Muscle of arm (tissue), 12 donors: ENCODE results near the gene OSTC. TPM values are rescaled to one million over a fixed set of nuclear protein-coding genes. Genes with fewer than 3 reads are reported as not detected.

Experiments
- DNase-seq: peaks from one replicate; pipeline ENCODE4 v3.0.0-alpha.2; 2013
- polyA plus RNA-seq, 12 donors: library from polyadenylated mRNA; unstranded; fragments of 120-200 nt; gene quantifications; one replicate each; pipeline ENCODE4 v1.2.1, GENCODE V29; 2013; ENCODE audit not compliant: insufficient read length in 12 of 12

OSTC gene
- polyA plus RNA-seq, 12 donors: 120 to 325 (median 184) TPM; not detected in 1

DNA sequence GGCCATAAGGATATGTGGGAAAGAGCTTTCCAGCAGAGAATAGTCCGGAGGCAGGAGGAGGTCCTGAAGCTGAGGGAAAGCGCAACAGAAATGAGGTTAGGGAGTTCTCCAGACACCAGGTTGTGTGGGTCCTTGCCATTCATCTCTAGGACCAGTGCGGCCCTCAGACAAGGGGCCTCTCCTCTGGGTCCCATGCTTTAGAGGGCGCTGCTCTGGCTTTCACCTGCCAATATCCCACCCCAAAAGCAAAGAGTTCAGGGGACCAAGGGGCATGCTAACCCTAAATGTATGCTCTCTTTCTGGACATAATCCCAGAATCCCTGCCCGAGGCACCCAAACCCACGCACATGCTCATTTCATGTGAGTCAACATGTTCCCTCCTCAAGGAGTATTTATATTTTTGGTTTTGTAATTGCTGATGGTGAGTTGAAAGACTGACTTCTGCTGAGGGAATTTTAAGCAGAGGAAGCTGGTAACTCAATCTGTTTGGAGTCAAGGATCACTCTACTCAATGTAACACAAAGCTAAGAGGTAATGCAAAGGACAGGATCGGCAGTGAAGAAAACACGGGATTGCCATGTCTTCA is 15.2 kb upstream of the OSTC start:
- no peak for DNase-seq

DNA sequence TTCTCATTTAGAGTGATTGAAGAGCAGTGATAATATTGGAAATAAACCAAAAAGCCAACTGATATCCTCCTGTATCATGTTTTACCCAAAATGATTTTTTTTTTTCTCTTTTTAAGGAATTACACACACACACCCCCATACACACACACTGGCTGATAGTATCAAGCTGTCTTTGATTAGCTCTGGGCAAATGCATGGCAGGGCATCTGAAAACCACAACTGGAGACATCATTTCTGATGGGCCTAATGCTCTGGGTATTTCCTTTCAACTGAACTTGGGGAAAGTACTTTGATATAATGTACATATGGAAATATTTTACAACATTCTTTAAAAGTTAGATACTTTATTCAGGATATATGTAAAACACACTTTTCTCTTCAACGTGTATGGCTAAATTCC is 14.2 kb upstream of the OSTC start:
- DNase-seq: no peak

DNA sequence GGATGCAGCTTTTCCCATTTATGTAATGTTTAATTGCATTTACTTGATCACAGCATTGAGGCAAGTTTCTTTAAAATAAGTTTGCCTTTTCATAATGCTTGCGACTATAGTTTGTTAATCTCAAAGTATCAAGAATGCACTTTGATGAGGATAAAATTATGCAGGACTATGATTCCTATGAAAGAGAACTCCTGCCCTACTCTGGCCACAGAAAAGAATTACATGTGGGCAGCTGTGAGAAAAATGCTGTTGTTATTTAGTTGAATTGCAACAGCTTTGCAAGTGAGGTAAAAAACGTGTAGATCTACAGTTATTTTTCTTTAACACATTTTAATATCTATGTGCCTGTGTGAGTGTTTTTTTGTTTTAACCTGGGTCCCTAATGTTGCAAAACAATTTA is 12.5 kb upstream of the OSTC start:
- no peak for DNase-seq

DNA sequence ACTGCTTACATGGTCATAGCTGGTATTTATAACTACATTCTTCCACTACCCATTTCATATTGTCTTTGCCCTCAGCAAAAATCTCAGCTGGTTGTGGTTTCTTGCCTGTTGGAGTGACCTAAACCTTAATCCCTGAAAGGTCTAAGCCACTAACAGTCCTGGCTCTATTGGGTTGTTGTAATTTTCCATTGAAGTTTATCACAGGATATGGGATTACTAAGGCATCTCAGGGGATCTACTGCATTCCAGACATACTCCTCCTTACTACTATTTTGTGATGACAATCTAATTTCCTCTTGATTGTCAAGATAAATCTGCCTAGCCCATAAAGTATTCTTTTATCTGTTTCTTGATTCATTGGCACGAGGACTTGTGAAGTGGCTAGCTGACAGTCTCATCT is 6.2 kb upstream of the OSTC start:
- no peak for DNase-seq

DNA sequence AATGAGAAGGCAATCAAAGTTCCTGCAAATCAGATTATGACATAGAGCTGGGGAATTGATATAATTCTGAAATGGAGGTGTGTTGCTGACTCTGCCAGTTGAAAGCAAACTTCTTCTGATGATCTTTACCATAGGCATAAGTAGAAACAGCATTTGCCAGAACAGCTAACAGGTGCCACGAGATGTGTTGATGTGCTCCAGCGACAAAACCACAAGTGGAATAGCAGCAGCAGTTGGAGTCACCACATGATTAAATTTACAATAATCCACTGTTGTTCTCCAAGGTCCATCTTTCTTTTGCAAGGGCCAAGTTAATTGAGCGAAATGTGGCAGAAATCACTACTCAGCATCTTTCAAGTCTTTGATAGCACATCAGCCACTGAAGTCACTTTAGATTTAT is 3.7 kb upstream of the OSTC start:
- DNase-seq: no peak

DNA sequence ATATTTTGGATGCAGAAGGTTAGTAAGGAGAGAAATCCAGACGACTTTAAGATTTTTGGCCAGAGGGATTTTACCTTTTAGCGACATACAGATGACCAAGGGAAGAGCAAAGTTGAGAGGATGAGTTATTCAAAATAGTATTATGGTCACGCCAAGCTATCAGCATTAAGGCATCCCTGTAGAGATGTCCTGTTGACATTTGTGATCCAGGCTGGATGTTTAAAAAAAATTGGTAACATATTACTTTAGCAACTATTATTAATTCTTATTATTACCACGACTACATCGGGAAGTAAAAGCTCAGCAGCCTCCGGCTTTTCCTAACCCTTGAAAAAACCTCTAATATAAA is 562 bp upstream of the OSTC start:
- DNase-seq: no peak

DNA sequence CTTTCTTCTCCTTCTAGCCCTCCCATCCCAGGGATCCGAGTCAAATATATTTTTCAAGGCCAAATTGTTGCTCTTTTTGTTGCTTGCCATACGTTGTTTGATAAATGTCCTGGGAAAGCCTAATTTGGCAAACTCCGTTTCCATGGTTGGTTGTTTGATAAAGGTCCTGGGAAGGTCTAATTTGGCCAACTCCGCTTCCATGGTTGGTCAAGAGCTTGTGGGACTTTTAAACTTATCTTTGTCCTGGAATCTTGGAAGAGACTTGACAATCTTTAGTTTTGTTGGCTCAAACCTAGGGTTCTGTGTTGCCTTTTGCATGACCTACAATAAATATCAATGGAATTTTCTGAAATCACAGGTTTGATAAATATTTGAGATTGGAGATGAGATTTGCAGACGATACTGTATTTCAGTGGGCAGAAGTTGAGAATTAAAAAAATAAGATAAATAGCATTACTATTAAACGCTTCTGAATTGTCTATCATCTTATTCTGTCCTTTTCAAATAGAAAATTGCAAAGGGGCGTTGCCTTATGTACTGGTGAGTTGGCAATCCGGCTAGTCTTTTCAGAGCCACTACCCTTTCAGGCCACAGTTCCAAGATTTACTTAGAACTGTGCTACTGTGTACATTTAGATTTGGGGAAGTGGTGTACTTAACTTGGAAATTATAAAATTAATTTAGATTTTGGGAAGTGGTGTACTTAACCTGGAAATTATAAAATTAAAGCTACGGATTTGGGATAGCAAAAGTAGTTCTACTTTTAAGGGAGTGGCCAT is 804 bp downstream of the OSTC start:
- peak; percentile 10 for DNase-seq

DNA sequence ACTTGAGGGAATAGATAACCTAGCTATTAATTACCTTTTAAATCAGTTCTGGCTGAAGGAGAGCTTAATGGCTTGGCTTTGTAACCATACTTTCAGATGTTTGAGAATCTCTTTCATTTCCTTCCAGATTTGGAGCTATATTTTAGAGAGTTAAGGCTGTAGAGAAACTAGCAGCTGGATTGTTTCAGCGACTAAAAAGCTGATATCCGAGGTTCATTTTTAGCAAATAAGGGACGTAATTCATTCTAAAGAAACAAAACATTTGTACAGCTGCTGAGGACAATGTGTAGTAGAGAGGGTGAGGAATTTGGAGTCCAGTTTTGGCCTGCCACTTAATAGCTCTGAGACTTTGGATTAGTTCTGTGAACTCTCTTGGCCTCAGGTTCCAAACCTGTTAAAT is 12.2 kb downstream of the OSTC start:
- DNase-seq: no peak

DNA sequence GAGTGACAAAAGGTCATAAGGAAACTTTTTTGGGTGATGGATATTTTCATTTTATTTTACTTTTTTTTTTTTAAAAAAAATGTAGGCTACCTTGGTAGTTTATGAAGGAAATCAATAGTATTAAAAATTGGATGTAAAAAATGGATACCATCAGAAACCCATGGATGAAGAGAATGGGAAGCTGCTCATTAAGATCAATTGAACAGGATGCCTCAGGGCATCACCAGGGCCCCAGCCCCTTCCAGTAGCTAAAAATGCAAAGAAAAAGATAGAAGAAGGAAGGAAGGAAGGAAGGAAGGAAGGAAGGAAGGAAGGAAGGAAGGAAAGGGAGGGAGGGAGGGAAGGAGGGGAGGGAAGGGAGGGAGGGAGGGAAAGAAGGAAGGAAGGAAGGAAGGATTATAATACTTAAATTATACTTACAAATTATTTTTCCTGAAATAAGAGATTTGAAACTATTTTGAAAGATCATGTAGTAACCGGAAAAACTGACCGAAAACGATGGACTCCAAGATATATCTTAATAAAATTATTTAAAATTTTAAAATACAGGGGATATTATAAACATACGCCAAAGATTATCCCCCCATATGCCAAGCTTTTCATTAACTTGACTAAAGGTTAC is 24.1 kb downstream of the OSTC start:
- DNase-seq: no peak

DNA sequence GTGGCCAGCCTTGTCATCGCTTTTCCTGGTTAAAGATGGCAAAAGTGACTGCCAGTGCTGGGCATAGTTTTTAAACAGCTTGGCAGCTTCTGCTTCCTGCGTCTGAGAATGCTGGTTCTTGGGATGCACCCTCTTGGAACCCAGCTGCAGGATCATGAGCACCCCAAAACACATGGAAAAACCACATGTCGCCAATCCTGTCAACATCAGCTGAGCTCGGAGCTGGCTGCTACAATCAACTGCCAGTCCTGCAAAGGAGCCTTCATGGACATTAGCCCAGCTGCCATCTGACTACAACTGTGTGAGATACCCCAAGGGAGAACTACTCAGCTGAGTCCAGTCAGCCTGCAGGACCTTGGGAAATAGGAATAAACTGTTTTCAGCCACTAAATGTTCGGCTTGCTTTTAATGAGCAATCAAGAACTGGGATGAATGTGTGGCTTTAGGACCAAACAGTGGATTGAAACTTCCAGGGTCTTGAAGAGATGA is 31.0 kb downstream of the OSTC start:
- DNase-seq: no peak

DNA sequence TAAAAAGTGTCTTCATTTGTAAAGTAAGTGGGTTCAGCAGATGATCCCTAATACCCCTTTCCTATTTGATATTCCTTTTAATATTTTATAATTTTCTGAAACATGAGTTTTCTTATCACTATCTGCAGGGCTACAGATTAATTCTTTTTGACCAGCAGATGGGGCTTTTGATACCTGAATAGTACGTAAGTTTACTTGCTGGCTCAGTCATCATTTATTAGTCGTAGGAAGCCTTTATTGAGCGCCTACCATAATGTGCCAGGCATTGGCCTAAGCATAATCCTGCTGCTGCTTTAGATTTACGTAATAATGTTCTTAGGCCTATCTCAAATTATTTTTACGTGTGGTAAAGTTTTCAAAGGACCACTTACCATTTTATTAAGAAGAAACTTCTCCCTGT is 33.1 kb downstream of the OSTC start:
- no peak for DNase-seq

DNA sequence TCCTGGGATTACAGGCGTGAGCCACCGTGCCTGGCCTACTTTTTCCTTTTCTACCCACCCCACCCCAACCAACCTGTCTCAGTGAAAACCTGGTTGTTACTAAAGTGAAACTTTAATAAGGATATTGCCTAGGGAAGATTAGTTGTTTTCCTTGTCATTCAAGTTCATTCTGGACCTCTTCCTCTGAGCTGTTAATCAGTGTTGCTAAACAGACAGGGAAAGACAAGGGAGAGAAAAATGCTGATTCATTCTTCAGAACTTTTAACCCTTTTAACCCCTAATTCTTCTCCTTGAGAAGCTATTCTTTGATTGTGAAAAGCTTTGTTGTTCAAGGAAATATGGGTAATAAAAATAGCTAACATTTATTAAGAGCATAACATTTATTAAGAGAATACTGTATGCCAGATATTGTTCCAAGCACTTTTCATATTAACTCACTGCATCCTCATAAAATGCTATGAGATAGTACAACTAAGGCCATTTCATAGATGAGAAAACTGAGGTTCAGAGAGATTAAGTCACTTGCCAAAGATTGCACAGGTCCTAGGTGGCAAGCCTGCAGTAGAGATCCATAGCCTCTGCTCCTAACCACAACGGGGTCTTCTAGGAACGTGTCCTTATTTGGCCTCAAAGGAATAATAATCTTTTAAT is 34.8 kb downstream of the OSTC start:
- no peak for DNase-seq

DNA sequence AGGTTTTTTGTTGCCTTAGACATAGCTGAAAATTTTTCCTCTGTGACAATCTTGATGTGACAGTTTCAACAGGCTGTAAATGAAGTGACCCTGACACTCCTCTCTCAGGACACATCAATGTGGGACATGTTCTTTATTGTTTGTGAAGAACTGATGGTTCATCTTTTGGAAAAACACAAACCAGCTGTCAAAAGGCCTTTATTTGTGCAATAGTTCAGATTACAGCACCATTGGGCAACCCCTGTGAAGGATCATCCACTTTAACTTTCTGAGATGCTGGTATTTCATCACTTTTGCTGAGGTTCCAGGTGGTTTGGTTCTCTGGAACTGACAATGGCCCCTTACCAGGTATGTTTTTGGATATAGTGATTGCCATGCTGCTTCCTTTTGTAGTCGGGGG is 40.3 kb downstream of the OSTC start:
- DNase-seq: no peak

DNA sequence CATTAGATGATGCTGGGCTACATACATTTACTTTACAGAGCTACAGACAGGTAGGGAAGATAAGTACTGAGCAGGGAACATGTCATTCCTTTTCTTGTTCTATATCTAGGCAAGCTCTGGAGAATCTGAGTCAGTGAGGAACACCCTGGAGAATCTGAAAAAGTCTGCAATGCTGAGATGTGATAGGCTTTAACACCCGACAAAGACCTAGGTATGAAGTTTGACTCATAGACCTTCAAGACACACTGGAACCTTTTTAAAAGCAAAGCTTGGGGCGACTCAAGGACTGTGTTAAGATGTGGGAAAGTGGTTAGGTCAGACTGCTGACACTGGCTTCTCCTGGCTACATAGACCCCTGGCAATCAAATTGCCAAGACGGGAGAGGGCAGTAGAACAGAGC is 42.8 kb downstream of the OSTC start:
- DNase-seq: no peak

DNA sequence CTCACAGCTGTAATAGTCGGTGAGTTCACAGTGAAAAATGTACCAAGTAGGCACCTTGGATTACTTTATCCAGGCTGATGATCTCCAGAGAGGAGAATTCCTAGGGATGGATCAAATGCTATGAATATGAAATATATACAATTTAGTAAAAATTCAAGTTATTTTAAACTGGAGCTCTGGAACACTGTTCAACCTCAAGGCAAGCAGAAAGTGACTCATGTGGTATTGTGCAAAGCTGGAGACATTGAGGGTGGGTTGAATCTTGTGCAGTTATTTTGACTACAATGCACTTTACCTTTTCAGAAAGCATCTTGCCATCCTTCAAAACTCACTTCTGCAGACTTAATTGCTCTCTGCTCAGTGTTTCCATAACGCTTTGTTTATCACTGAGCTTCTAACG is 43.4 kb downstream of the OSTC start:
- no peak for DNase-seq

DNA sequence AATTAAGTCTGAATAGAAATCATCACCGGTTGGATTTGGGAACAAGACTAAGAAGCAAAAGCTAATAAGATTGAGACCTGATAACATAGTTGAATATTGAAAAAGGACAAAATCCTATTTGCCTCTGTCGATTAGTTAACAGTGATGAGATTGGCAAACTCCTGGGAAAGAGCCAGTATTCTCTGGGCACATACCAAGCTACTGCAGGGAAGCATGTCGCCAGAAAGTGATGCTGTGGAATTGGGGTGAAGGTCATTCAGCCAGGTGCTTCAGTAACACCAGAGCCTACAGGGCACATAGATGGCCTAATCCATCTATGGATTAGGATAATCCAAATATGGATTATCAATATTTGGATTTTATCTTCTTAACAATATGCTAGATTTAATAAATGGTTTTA is 44.0 kb downstream of the OSTC start:
- no peak for DNase-seq

DNA sequence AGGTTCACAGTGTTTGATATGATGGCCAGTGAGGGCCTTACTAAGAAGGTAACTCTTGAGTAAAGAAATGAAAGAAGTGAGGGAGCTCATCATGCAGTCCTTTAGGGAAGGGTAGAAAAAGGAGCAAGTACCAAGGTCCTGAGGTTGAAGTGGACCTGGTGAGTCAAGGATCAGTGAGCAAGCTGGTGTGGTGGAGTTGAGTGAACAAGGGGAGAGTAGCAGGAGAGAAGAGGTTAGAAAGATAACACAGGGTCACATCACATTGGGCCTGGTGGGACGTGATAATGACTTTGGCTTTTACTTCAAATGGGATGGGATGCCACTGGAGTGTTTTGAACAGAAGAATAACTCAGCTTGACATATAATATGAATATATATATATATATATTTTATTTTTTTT is 44.7 kb downstream of the OSTC start:
- DNase-seq: no peak

DNA sequence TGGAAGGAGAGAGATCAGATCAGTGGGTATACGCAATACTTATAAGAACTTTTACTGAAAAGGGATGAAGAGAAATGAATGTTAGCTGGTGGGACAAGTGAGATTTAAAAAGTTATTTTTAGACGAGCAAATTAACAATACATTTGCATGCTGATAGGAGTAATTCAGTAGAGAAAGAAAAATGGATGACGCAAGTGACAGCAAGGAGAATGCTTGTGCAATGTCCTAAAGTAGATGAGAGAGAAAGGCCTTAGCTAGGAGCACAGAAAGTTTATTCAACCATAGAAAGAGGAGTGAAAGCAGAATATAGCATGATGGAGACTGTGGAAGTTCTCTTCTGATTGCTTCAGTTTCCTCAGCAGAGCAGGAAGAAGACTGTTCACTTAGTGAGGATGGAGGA is 45.8 kb downstream of the OSTC start:
- DNase-seq: no peak

DNA sequence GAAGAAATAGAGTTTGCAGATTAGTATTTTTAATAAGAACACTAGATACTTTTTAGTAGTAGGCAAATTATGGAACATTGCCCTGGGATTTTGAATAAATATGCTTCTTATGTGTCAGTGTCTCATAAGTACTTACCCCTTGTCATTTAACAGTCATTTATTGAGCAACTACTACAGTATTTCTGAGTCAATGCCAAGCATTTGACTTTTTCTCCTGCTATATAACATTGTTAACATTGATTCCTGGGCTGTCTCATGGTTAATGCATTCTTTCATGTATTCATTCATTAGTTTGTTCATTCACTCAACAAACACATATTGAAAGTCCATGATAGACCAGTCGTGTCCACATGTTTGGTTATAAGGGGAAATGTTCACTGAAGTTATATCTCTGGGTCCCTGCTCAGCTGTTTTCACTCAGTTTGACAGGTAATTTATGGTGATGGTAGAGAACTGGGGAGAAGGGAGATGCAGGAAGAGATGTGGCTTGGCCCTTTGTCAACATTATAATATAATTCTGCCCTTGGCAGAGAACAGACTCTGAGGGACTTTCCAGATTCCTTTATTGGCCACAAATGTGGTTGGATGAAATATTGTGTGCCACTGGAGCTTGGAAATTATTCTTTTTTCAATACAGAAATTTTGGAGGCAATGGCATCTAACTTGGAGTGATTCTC is 49.8 kb downstream of the OSTC start:
- DNase-seq: no peak

DNA sequence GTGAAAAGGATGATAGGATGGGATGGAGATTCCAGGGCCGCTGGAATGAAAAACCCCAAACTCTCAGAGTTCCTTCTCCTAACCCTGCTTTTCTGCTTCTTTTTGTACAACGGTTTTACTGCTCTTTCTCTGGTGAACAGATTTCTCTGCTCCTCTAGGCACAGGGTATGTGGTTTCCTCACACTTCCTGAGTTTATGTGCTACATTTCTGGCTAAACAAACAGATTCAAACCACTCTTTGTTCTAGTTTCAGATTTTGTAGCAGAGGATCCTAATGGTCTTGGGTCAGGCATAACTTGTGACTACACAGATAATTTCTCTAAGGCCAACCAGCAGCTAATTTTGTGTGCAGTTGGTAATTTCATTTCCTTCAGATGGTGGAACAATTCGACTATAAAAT is 52.6 kb downstream of the OSTC start:
- DNase-seq: no peak

DNA sequence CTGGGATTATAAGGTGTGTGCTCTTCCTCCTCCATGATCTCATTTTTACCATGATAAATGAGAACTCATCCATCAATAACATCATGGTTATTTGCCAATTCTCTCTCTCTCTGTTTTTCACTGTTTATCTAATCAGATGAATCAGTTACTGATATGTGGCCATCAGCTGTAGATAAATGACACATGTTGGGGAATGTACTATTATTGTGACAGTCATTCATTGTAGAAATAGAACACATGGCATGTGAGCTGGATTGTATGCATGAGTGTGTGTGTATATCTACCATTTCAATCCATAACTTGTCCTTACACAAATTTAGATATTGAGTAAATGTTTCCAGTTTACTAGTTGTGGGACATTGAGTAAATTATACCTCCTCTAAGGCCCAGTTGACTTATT is 53.0 kb downstream of the OSTC start:
- DNase-seq: no peak

DNA sequence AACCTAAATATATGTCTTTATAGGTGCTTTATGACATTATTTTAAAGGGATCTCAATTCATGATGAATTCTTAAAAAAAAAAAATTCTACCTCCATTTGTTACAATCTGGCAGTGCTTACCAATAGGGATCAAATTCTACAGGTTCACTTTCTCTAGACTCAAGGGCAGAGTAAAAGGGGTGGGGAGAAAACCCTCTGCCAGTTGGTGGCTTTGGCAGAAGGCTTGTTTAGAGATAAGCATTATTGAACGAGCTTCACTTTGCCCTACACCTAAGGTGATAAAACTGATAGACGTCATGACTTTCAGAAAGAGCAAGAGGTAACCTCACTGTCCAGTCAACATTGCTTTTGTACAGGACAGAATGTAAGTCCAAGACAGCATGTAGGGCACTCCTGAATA is 53.6 kb downstream of the OSTC start:
- DNase-seq: no peak
